HepG2 (cell line): Measurements from ENCODE around the gene ARL10. TPM values are rescaled to one million over a fixed set of nuclear protein-coding genes. Genes with fewer than 3 reads are reported as not detected.
"Not testable (repeated sequence)": the region's sequence is repeated elsewhere in the genome, so short reads cannot be mapped to it uniquely, and the experiment has no call there.

ENCODE experiments used
- ATAC-seq: fragments of 200-7000 bp; cut with Tn5 transposase; 3 replicates; pipeline ENCODE4 v1.9.1; 2020; ENCODE audit warnings: mild to moderate bottlenecking, moderate library complexity
- BruUV-seq: library from RNA; stranded (reverse); fragments of 400-500 nt; replicated peaks from 2 replicates; lab custom pipeline; 2021; lab: Mats Ljungman, UMichigan
- CTCF ChIA-PET: fragments of 300-600 bp; formaldehyde crosslinking; extraction: SDS; loops from one replicate; lab custom pipeline; 2021; ENCODE audit warnings: low total read pairs, inconsistent platforms, low intra/inter-chr PET ratio; lab: Yijun Ruan, JAX
- POLR2A ChIA-PET: fragments of 350-600 bp; sonication (Branson Sonifier 250); formaldehyde crosslinking; loops from one replicate; lab custom pipeline; 2020; ENCODE audit warnings: antibody characterized with exemption, inconsistent platforms; lab: Yijun Ruan, JAX
- DNase-seq: peaks from one replicate; pipeline ENCODE4 v3.0.0-alpha.2; 2015; ENCODE audit warnings: low spot score
- FAIRE-seq: peaks from 3 replicates; lab custom pipeline; 2011; peaks lifted over from hg19 to GRCh38; lab: Jason Lieb, UNC
- H2AFZ ChIP-seq: one replicate; pipeline ENCODE4 v1.6.1; 2011; ENCODE audit warnings: low read length, inconsistent platforms
- H3K27ac ChIP-seq: fragments of 300-600 bp; 3 replicates; pipeline ENCODE4 v1.8.0; 2011; ENCODE audit warnings: mixed run types, mild to moderate bottlenecking, mixed read lengths, low read length, inconsistent platforms; ENCODE audit not compliant: insufficient read depth; ENCODE audit errors: extremely low read length
- H3K27me3 ChIP-seq, 2 experiments: fragments of 200-600 bp in 1 of 2; 2 replicates in 1 of 2; 3 replicates in 1 of 2; pipeline versions ENCODE4 v1.6.0 to v1.8.0; 2011; ENCODE audit warnings: low read length in 2 of 2, mild to moderate bottlenecking in 2 of 2, moderate library complexity in 2 of 2, inconsistent platforms in 1 of 2; ENCODE audit not compliant: insufficient read depth in 2 of 2, control insufficient read depth in 1 of 2
- H3K36me3 ChIP-seq, 2 experiments: fragments of 200-600 bp in 1 of 2; replicated peaks in 1 of 2; 2 replicates in 1 of 2; 3 replicates in 1 of 2; pipeline versions ENCODE4 v1.5.1 to v1.8.0; 2011; ENCODE audit warnings: low read length in 2 of 2, inconsistent platforms in 1 of 2; ENCODE audit not compliant: insufficient read depth in 2 of 2, control insufficient read depth in 1 of 2
- H3K4me1 ChIP-seq: 2 replicates; pipeline ENCODE4 v1.5.1; 2012; ENCODE audit warnings: low read length, inconsistent platforms; ENCODE audit not compliant: insufficient read depth
- H3K4me2 ChIP-seq: 2 replicates; pipeline ENCODE4 v1.6.0; 2011; ENCODE audit warnings: low read depth, low read length, inconsistent platforms
- H3K4me3 ChIP-seq, 3 experiments: fragments of 200-600 bp in 1 of 3; sonication (generic), shearing (Covaris generic) in 1 of 3; replicated peaks in 1 of 3; 2 replicates each; pipeline ENCODE4 v1.5.1; 2011 to 2016; ENCODE audit warnings: low read length in 3 of 3, inconsistent platforms in 2 of 3, low read depth in 2 of 3, mild to moderate bottlenecking in 2 of 3, control low read depth in 1 of 3, mixed read lengths in 1 of 3; ENCODE audit not compliant: insufficient read depth in 1 of 3
- H3K79me2 ChIP-seq: one replicate; pipeline ENCODE4 v1.6.1; 2011; ENCODE audit warnings: low read length, inconsistent platforms; ENCODE audit not compliant: insufficient read depth
- H3K9ac ChIP-seq: 2 replicates; pipeline ENCODE4 v1.6.0; 2011; ENCODE audit warnings: mild to moderate bottlenecking, low read depth, low read length, inconsistent platforms; ENCODE audit not compliant: insufficient read depth
- H3K9me3 ChIP-seq: 2 replicates; pipeline ENCODE4 v1.5.1; 2012; ENCODE audit warnings: mild to moderate bottlenecking, low read length
- H4K20me1 ChIP-seq: 2 replicates; pipeline ENCODE4 v1.6.0; 2011; ENCODE audit warnings: inconsistent platforms, mild to moderate bottlenecking, low read length, moderate library complexity; ENCODE audit not compliant: insufficient read depth
- GTF3A ChIP-seq: sonication (generic); formaldehyde crosslinking; conservative IDR thresholded peaks from 2 replicates; pipeline ENCODE4 v1.4.0; 2020; ENCODE audit warnings: mild to moderate bottlenecking, missing genetic modification reagents
- KAT8 ChIP-seq: IDR thresholded peaks from 2 replicates; pipeline ENCODE4 v1.6.1; 2016; ENCODE audit warnings: missing genetic modification reagents, missing compliant biosample characterization
- SNAI1 ChIP-seq: sonication (generic); formaldehyde crosslinking; IDR thresholded peaks from 2 replicates; pipeline ENCODE4 v1.5.0; 2020; ENCODE audit warnings: mild to moderate bottlenecking, missing genetic modification reagents, borderline replicate concordance
- TBX2 ChIP-seq: sonication (generic); formaldehyde crosslinking; IDR thresholded peaks from 2 replicates; pipeline ENCODE4 v1.5.0; 2020; ENCODE audit warnings: missing genetic modification reagents, mild to moderate bottlenecking, borderline replicate concordance
- ZEB1 ChIP-seq: IDR thresholded peaks from 2 replicates; pipeline ENCODE4 v1.6.1; 2012; ENCODE audit warnings: mild to moderate bottlenecking, low read depth, inconsistent platforms; ENCODE audit not compliant: insufficient replicate concordance
- ZNF30 ChIP-seq: sonication (generic); formaldehyde crosslinking; IDR thresholded peaks from 2 replicates; pipeline ENCODE4 v1.5.0; 2020; ENCODE audit warnings: mild to moderate bottlenecking, missing genetic modification reagents
- ZNF530 ChIP-seq: sonication (generic); formaldehyde crosslinking; IDR thresholded peaks from 2 replicates; pipeline ENCODE4 v1.5.0; 2020; ENCODE audit warnings: low read depth, mild to moderate bottlenecking, missing genetic modification reagents
- WGBS: methylation state at CpG from one replicate; pipeline ENCODE4 v1.1.6; 2017; ENCODE audit warnings: low lambda C conversion rate; 5-methylcytosine and 5-hydroxymethylcytosine counted together
- in situ Hi-C: cut with HindIII; loops from 2 replicates; pipeline ENCODE4 v1.10.0; 2017; ENCODE audit warnings: low pct_unique_long_range_greater_than_20kb; ENCODE audit not compliant: extremely low pct_ligation_motif_present
- intact Hi-C: fragments of 100-400 bp; cut with micrococcal nuclease; formaldehyde crosslinking; loops from one replicate; pipeline ENCODE4 v1.10.0; 2022; ENCODE audit not compliant: unreplicated experiment
- polyA plus RNA-seq, 8 experiments: library from polyadenylated mRNA; depleted of rRNA in 3 of 8; stranded (reverse) in 7 of 8; unstranded in 1 of 8; fragments of >200 nt; fragmentation: Illumina TruSeq in 4 of 8; extraction: Trizol in 4 of 8; gene quantifications; 2 replicates each; pipeline versions ENCODE4 v1.2.1 to v1.2.3, GENCODE V29; 2011 to 2016; ENCODE audit warnings: low read depth in 4 of 8, missing spikeins in 1 of 8, mixed read lengths in 1 of 8; ENCODE audit not compliant: insufficient read depth in 1 of 8
- total RNA-seq, 5 experiments: library from RNA; depleted of rRNA; stranded (reverse); fragments of >200 nt; fragmentation: Illumina TruSeq; extraction: Trizol; gene quantifications; 2 replicates each; pipeline ENCODE4 v1.2.3, GENCODE V29; 2016; ENCODE audit warnings: low read depth in 1 of 5
- TF ChIP-seq, protein P1 (sequence below): sonication (generic); formaldehyde crosslinking; IDR thresholded peaks from 2 replicates; pipeline ENCODE4 v1.4.0; 2020; ENCODE audit warnings: low read depth, mild to moderate bottlenecking, missing genetic modification reagents

Gene ARL10
- total and polyA plus RNA-seq, 2 of the 13 experiments (the other 11 are each of a cell fraction or from before 2014, with no cell fraction given), result 0.18 to 0.50 TPM

DNA sequence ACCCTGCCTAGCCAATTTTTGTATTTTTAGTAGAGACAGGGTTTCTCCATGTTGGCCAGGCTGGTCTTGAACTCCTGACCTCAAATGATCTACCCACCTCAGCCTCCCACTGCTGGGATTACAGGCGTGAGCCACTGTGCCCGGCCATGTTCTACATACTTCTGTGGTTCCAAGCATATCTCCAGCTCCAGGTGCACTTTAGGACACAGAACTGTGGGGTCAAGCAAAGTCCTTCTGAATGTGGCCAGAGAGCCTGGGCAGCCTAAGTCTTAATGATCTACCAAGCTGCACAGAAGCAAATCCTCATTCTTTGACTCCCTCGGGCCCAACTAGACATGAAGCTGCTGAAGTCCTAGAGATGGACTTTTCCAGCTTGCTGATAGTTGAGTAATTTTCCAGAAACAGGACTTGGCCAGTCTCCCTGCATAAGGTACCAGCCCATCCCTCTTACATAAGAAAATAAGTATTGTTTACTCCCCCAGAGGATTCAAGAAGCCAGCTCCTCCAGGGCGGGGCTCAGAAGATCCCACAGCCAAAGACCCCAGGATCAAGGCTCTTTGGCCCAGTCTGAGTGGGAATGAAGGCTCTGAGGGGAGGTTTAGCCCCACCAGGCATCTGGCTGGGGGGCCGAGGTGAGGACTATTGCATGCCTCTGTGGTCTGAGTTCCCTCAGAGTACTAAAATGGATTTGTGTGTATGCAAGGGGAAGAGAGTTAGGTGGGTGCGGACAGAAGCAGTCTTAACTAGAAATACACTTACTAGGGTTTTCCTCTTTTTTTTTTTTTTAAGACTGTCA lies 42.4 kb downstream of the ARL10 start:
- ChIA-PET CTCF (no interaction called here), POLR2A (no interaction called here)
- H3K79me2 ChIP-seq, result no peaks in the 10 kb centered on the region
- peaks cover 20% of the 10 kb centered on the region for H3K4me1 ChIP-seq
- in situ Hi-C loops (no loop called here), intact Hi-C loops (no loop called here)
- no peaks in the 10 kb centered on the region for H3K9me3 ChIP-seq
- no peak overlapping the region for H3K4me3 ChIP-seq
- ATAC-seq (no peak), DNase-seq (no peak), FAIRE-seq (no peak)
- H3K27me3 ChIP-seq, result no peaks in the 10 kb centered on the region
- 95% methylated on average over 6 of the region's 6 CpGs for WGBS
- no peaks in the 10 kb centered on the region for H4K20me1 ChIP-seq
- H3K36me3 ChIP-seq, result peaks cover 2 to 6% of the 10 kb centered on the region in 2 experiments; a peak in 4 of 5 replicates
- TF ChIP-seq KAT8 (CRISPR knock-in tag) (no peak), ZNF530 (no peak), SNAI1 (no peak), ZEB1 (no peak), GTF3A (CRISPR knock-in tag) (no peak), ZNF30 (CRISPR knock-in tag) (no peak), TBX2 (CRISPR knock-in tag) (no peak)
- TF ChIP-seq, protein P1, sequence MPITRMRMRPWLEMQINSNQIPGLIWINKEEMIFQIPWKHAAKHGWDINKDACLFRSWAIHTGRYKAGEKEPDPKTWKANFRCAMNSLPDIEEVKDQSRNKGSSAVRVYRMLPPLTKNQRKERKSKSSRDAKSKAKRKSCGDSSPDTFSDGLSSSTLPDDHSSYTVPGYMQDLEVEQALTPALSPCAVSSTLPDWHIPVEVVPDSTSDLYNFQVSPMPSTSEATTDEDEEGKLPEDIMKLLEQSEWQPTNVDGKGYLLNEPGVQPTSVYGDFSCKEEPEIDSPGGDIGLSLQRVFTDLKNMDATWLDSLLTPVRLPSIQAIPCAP (CRISPR knock-in tag), result no peak
- no peak overlapping the region for H3K9ac ChIP-seq
- H2AFZ ChIP-seq, result no peak overlapping the region
- H3K27ac ChIP-seq, result no peak overlapping the region
- no peak overlapping the region for H3K4me2 ChIP-seq
- BruUV-seq, result no TSS peak

DNA sequence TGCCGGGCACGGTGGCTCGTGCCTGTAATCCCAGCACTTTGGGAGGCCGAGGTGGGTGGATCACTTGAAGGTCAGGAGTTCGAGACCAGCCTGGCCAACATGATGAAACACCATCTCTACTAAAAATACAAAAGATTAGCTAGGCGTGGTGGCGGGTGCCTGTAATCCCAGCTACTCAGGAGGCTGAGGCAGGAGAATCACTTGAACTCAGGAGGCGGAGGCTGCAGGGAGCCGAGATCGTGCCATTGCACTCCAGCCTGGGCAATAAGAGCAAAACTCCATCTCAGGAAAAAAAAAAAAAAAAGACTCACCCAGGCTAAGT lies 42.9 kb downstream of the ARL10 start:
- POLR2A ChIA-PET, H3K9me3 ChIP-seq, H3K9ac ChIP-seq, CTCF ChIA-PET, H3K4me3 ChIP-seq, BruUV-seq, in situ Hi-C loops, H3K27ac ChIP-seq, ATAC-seq, H4K20me1 ChIP-seq, intact Hi-C loops, H3K4me2 ChIP-seq, FAIRE-seq, H3K27me3 ChIP-seq, H3K36me3 ChIP-seq, H2AFZ ChIP-seq, H3K79me2 ChIP-seq, DNase-seq: not testable (repeated sequence)
- H3K4me1 ChIP-seq, result peaks cover 15% of the 10 kb centered on the region
- 93% methylated on average over 10 of the region's 10 CpGs for WGBS
